ENCODE data around the gene LYG1.
"Not testable (repeated sequence)": the region's sequence is repeated elsewhere in the genome, so short reads cannot be mapped to it uniquely, and the experiment has no call there.

Gene LYG1

DNA sequence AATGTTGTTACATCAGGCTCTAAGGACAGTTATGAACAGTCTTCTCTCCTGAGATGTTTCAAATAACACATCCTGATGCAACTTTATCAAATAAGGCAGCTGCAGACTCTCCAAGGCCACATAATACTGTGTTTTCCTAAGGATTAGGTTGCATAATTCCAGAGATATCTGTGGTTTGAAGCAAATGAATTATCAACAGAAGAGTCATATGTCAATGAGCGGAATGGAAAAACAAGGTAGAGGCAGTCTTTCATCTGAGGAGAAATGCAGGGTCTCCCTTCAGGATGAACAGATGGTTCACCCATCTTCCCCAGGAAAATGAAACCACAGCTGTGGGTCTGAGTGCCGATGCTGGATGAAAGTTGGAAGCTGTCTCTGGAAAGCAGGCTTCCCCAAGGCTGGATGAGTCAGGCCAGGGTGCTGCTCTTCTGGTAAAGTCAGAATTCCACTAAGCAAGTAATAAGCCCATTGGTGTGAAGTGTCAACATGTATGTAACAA is 22.2 kb downstream of the LYG1 start:
- H3K27me3 ChIP-seq (replicated peaks; ENCODE audit: insufficient read depth, low read length) = no peaks in the 10 kb centered on the region
- no peak for TF ChIP-seq EZH2phosphoT487 (IDR thresholded peaks at IDR 0.05; ENCODE audit: low read length)
- no peak for TF ChIP-seq EZH2 (optimal IDR thresholded peaks at IDR 0.05; ENCODE audit: low read depth, low read length)
- TF ChIP-seq, protein P1, sequence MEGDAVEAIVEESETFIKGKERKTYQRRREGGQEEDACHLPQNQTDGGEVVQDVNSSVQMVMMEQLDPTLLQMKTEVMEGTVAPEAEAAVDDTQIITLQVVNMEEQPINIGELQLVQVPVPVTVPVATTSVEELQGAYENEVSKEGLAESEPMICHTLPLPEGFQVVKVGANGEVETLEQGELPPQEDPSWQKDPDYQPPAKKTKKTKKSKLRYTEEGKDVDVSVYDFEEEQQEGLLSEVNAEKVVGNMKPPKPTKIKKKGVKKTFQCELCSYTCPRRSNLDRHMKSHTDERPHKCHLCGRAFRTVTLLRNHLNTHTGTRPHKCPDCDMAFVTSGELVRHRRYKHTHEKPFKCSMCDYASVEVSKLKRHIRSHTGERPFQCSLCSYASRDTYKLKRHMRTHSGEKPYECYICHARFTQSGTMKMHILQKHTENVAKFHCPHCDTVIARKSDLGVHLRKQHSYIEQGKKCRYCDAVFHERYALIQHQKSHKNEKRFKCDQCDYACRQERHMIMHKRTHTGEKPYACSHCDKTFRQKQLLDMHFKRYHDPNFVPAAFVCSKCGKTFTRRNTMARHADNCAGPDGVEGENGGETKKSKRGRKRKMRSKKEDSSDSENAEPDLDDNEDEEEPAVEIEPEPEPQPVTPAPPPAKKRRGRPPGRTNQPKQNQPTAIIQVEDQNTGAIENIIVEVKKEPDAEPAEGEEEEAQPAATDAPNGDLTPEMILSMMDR (IDR thresholded peaks at IDR 0.05; ENCODE audit: low read length) = no peak
- H3F3A ChIP-seq (ENCODE audit: insufficient read depth, low read length) = no peaks in the 10 kb centered on the region
- no peaks in the 10 kb centered on the region for H3K79me2 ChIP-seq (ENCODE audit: low read length)
- no peak overlapping the region for H3K9ac ChIP-seq (ENCODE audit: low read length)
- no peak overlapping the region for H3K27ac ChIP-seq (ENCODE audit: low read length)
- no peaks in the 10 kb centered on the region for H4K20me1 ChIP-seq (ENCODE audit: insufficient read depth, low read length)
- H3K9me3 ChIP-seq (replicated peaks; ENCODE audit: insufficient read depth, low read length) = no peaks in the 10 kb centered on the region
- H3K36me3 ChIP-seq (replicated peaks; ENCODE audit: insufficient read depth, low read length) = no peaks in the 10 kb centered on the region
- no peaks in the 10 kb centered on the region for H3K9me2 ChIP-seq (replicated peaks; ENCODE audit: insufficient read depth, low read length)
- DNase-seq = no peak
- no peak overlapping the region for H3K4me2 ChIP-seq (ENCODE audit: low read depth, low read length)
- H3K4me1 ChIP-seq (ENCODE audit: low read length) = no peaks in the 10 kb centered on the region
- no peak overlapping the region for H2AFZ ChIP-seq (ENCODE audit: low read length)
- no peak overlapping the region for H3K4me3 ChIP-seq (ENCODE audit: low read length)

DNA sequence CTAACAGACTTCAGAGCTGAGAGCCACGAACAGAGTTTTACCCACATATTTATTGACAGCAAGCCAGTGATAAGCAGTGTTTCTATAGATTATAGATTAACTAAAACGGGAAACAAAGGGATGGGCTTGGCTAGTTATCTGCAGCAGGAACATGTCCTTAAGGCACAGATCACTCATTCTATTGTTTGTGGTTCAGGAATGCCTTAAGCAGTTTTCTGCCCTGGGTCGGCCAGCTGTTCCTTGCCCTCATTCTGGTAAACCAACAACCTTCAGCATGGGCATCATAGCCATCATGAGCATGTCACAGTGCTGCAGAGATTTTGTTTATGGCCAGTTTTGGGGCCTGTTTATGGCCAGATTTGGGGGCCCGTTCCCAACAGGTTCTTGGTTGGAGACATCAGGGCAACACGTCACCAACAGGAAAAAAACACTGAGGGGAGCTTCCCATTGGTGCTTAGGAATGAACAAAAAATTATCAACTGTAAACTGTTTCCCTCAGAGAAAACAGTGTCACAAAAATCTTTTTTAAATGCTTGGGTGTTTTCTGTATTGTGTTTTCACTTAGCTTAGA is 22.7 kb downstream of the LYG1 start:
- not testable (repeated sequence) for DNase-seq; H3K79me2 ChIP-seq (ENCODE audit: low read length); H3F3A ChIP-seq (ENCODE audit: insufficient read depth, low read length); H3K9ac ChIP-seq (ENCODE audit: low read length); H3K27me3 ChIP-seq (replicated peaks; ENCODE audit: insufficient read depth, low read length); H3K9me3 ChIP-seq (replicated peaks; ENCODE audit: insufficient read depth, low read length); H3K4me2 ChIP-seq (ENCODE audit: low read depth, low read length); H3K9me2 ChIP-seq (replicated peaks; ENCODE audit: insufficient read depth, low read length); H3K4me1 ChIP-seq (ENCODE audit: low read length); H3K4me3 ChIP-seq (ENCODE audit: low read length); H2AFZ ChIP-seq (ENCODE audit: low read length); H4K20me1 ChIP-seq (ENCODE audit: insufficient read depth, low read length); H3K27ac ChIP-seq (ENCODE audit: low read length); H3K36me3 ChIP-seq (replicated peaks; ENCODE audit: insufficient read depth, low read length)

DNA sequence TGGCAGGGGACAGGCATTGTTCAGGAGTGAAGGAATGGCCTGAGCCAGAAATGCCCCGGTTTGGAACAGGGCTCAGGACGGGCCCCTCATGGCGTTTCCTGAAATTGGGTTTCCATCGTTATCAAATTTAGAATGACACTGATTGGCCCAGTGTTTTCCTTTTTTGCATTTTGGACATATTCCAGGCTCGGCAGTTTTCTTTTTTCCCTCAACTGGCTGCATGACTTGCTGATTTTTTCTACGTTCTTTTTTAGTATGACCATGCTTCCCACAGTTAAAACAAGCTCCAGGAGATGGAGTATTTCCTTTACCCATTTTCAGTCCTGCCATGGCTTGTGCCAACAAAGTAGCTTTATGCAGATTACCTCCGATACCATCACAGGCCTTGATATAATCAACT is 25.1 kb downstream of the LYG1 start:
- no peaks in the 10 kb centered on the region for H3K27me3 ChIP-seq (replicated peaks; ENCODE audit: insufficient read depth, low read length)
- no peaks in the 10 kb centered on the region for H3K9me2 ChIP-seq (replicated peaks; ENCODE audit: insufficient read depth, low read length)
- H3K9me3 ChIP-seq (replicated peaks; ENCODE audit: insufficient read depth, low read length) = no peaks in the 10 kb centered on the region
- no peaks in the 10 kb centered on the region for H4K20me1 ChIP-seq (ENCODE audit: insufficient read depth, low read length)
- no peak overlapping the region for H3K9ac ChIP-seq (ENCODE audit: low read length)
- H3K4me3 ChIP-seq (ENCODE audit: low read length) = no peak overlapping the region
- no peaks in the 10 kb centered on the region for H3K4me1 ChIP-seq (ENCODE audit: low read length)
- H2AFZ ChIP-seq (ENCODE audit: low read length) = no peak overlapping the region
- DNase-seq = no peak
- no peaks in the 10 kb centered on the region for H3K79me2 ChIP-seq (ENCODE audit: low read length)
- H3F3A ChIP-seq (ENCODE audit: insufficient read depth, low read length) = no peaks in the 10 kb centered on the region
- H3K27ac ChIP-seq (ENCODE audit: low read length) = no peak overlapping the region
- no peak overlapping the region for H3K4me2 ChIP-seq (ENCODE audit: low read depth, low read length)
- TF ChIP-seq, protein P1 (IDR thresholded peaks at IDR 0.05; ENCODE audit: low read length) = no peak
- TF ChIP-seq EZH2phosphoT487 (IDR thresholded peaks at IDR 0.05; ENCODE audit: low read length) (no peak), EZH2 (optimal IDR thresholded peaks at IDR 0.05; ENCODE audit: low read depth, low read length) (no peak)
- H3K36me3 ChIP-seq (replicated peaks; ENCODE audit: insufficient read depth, low read length) = no peaks in the 10 kb centered on the region

DNA sequence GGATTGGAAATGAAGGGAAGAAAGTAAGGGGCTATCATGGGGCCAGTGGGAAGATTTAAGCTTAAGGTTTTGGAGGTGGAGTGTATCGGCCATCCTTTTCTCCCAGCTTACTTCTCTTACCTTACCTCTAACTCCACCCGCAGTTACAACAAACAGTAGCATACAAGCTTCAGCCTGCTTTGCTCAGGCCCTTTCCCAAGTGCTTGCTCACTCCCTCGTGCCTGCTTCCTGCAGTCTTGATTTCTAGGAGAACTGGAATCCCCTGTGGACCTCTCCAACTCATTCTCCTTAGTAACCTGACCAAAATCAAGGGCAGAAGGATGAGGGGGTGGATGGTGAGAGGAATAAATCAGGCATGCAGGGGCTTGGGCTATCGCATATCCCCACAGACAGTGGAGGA is 39.8 kb downstream of the LYG1 start:
- no peaks in the 10 kb centered on the region for H3K79me2 ChIP-seq (ENCODE audit: low read length)
- no peaks in the 10 kb centered on the region for H3K4me1 ChIP-seq (ENCODE audit: low read length)
- no peak for DNase-seq
- no peak overlapping the region for H3K4me3 ChIP-seq (ENCODE audit: low read length)
- no peak overlapping the region for H3K27ac ChIP-seq (ENCODE audit: low read length)
- no peak overlapping the region for H3K9ac ChIP-seq (ENCODE audit: low read length)
- no peak overlapping the region for H2AFZ ChIP-seq (ENCODE audit: low read length)
- TF ChIP-seq EZH2 (optimal IDR thresholded peaks at IDR 0.05; ENCODE audit: low read depth, low read length) (no peak), EZH2phosphoT487 (IDR thresholded peaks at IDR 0.05; ENCODE audit: low read length) (no peak)
- TF ChIP-seq, protein P1 (IDR thresholded peaks at IDR 0.05; ENCODE audit: low read length) = no peak
- no peaks in the 10 kb centered on the region for H3K27me3 ChIP-seq (replicated peaks; ENCODE audit: insufficient read depth, low read length)
- H3K9me2 ChIP-seq (replicated peaks; ENCODE audit: insufficient read depth, low read length) = no peaks in the 10 kb centered on the region
- H3K9me3 ChIP-seq (replicated peaks; ENCODE audit: insufficient read depth, low read length) = no peaks in the 10 kb centered on the region
- H3K36me3 ChIP-seq (replicated peaks; ENCODE audit: insufficient read depth, low read length) = no peaks in the 10 kb centered on the region
- no peaks in the 10 kb centered on the region for H4K20me1 ChIP-seq (ENCODE audit: insufficient read depth, low read length)
- H3F3A ChIP-seq (ENCODE audit: insufficient read depth, low read length) = no peaks in the 10 kb centered on the region
- no peak overlapping the region for H3K4me2 ChIP-seq (ENCODE audit: low read depth, low read length)

All from MM.1S (cell line).